ENCODE results near the gene RASSF5.

- TF ChIP-seq CTCF (conservative IDR thresholded peaks at IDR 0.05; ENCODE audit: low read depth, low read length): no peak
- TF ChIP-seq EZH2 (IDR thresholded peaks at IDR 0.05; ENCODE audit: borderline replicate concordance, low read depth, low read length, poor library complexity, severe bottlenecking): no peak
Measured at GRCh38 chr1:206482611-206483010, 24.7 kb upstream of the RASSF5 start.

Measured in A673 (cell line).